Mesenteric fat pad (tissue), 1 donor: ENCODE results near the gene GABARAP. TPM values are rescaled to one million over a fixed set of nuclear protein-coding genes. Genes with fewer than 3 reads are reported as not detected.

Source experiments
- DNase-seq: peaks from one replicate; pipeline ENCODE4 v3.0.0-alpha.2; 2020; ENCODE audit warnings: low spot score
- long read RNA-seq: library from polyadenylated mRNA; unstranded; transcript quantifications from one replicate; pipeline ENCODE4 v2.0.0, GENCODE V29; 2020
- total RNA-seq: library from RNA; stranded (reverse); fragmentation: NEBNext Ultra II Directional; extraction: Animal tissue kit (Norgen Biotek cat#: 25700); gene quantifications from one replicate; pipeline ENCODE4 v1.2.1, GENCODE V29; 2021
- donor health status: DM: yes; HTN: yes; CAD: no.

Gene GABARAP
- total RNA-seq = 468 TPM
- long read RNA-seq, transcript GABARAP-201 (4 exons, 1,634 nt) = major isoform, 182 of 189 reads
- long read RNA-seq, partial matches to known transcripts = 0 of 189 reads
- long read RNA-seq, other reads (novel, unspliced or antisense) = 0 of 189 reads

- DNase-seq = peak; percentile 97
Observed at GRCh38 chr17:7241783-7242716, at the start of gene GABARAP. Gene GABARAP (minus strand): TSS chr17:7242449. CDS start chr17:7242330, 119 bp downstream.

- DNase-seq = no peak
Observed at GRCh38 chr17:7290685-7291084, 48.4 kb upstream of the GABARAP start.

GRCh38 chr17:7290166-7290565 is 47.9 kb upstream of the GABARAP start:
- DNase-seq = no peak

- DNase-seq = no peak
Observed at GRCh38 chr17:7289256-7290032, 47.2 kb upstream of the GABARAP start.

GRCh38 chr17:7285679-7286078 is 43.4 kb upstream of the GABARAP start:
- DNase-seq = no peak

- DNase-seq = no peak
Observed at GRCh38 chr17:7284911-7285310, 42.7 kb upstream of the GABARAP start.

- DNase-seq = no peak
Observed at GRCh38 chr17:7283471-7284216, 41.4 kb upstream of the GABARAP start.

GRCh38 chr17:7282752-7283321 is 40.6 kb upstream of the GABARAP start:
- DNase-seq = no peak

- DNase-seq = no peak
Observed at GRCh38 chr17:7281953-7282751, 39.9 kb upstream of the GABARAP start.

GRCh38 chr17:7281074-7281952 is 39.1 kb upstream of the GABARAP start, which contains the start of gene SLC2A4:
Gene SLC2A4 (plus strand): TSS chr17:7281718. CDS start chr17:7281935, 217 bp downstream.
- DNase-seq = peak; percentile 97

- no peak for DNase-seq
Observed at GRCh38 chr17:7280519-7281073, 38.3 kb upstream of the GABARAP start.

- DNase-seq = no peak
Observed at GRCh38 chr17:7279448-7279847, 37.2 kb upstream of the GABARAP start.

- no peak for DNase-seq
Observed at GRCh38 chr17:7266784-7267183, 24.5 kb upstream of the GABARAP start.

GRCh38 chr17:7263801-7264078 is 21.5 kb upstream of the GABARAP start:
- DNase-seq = no peak

GRCh38 chr17:7262935-7263800 is 20.9 kb upstream of the GABARAP start:
- no peak for DNase-seq

- DNase-seq = no peak
Observed at GRCh38 chr17:7262192-7262934, 20.1 kb upstream of the GABARAP start, which contains the start of gene CLDN7. Gene CLDN7 (minus strand): TSS chr17:7262478. CDS start chr17:7262043, 435 bp downstream.
